Trophoblast cell (in vitro differentiated cells and primary cell): Measurements from ENCODE around the gene CALU.

ENCODE experiments used
- DNase-seq, 2 donors: peaks; one replicate each; pipeline ENCODE4 v3.0.0-alpha.2; 2016
- H2AFZ ChIP-seq: 2 replicates; pipeline ENCODE4 v1.6.1; 2013; ENCODE audit warnings: low read length, moderate library complexity, mild to moderate bottlenecking; ENCODE audit not compliant: insufficient read depth, poor library complexity
- H2AK5ac ChIP-seq: 2 replicates; pipeline ENCODE4 v1.6.1; 2013; ENCODE audit warnings: mild to moderate bottlenecking, low read length
- H2BK120ac ChIP-seq: 2 replicates; pipeline ENCODE4 v1.6.1; 2013; ENCODE audit warnings: low read length, mild to moderate bottlenecking, moderate library complexity; ENCODE audit not compliant: insufficient read depth, poor library complexity
- H2BK12ac ChIP-seq: 2 replicates; pipeline ENCODE4 v1.6.1; 2013; ENCODE audit warnings: mild to moderate bottlenecking, low read length, moderate library complexity
- H2BK5ac ChIP-seq: 2 replicates; pipeline ENCODE4 v1.6.1; 2013; ENCODE audit warnings: low read length, low read depth, moderate library complexity, mild to moderate bottlenecking; ENCODE audit not compliant: poor library complexity
- H3K14ac ChIP-seq: 2 replicates; pipeline ENCODE4 v1.6.1; 2013; ENCODE audit warnings: mild to moderate bottlenecking, low read length
- H3K18ac ChIP-seq: 2 replicates; pipeline ENCODE4 v1.6.1; 2013; ENCODE audit warnings: mild to moderate bottlenecking, low read length
- H3K23ac ChIP-seq: 2 replicates; pipeline ENCODE4 v1.6.1; 2013; ENCODE audit warnings: low read length
- H3K27ac ChIP-seq: 2 replicates; pipeline ENCODE4 v1.5.1; 2013; ENCODE audit warnings: low read depth, mild to moderate bottlenecking, inconsistent platforms, low read length, moderate library complexity
- H3K27me3 ChIP-seq: 2 replicates; pipeline ENCODE4 v1.6.1; 2013; ENCODE audit warnings: inconsistent platforms, mild to moderate bottlenecking, low read length, moderate library complexity; ENCODE audit not compliant: insufficient read depth
- H3K36me3 ChIP-seq, 2 experiments: 1 replicate in 1 of 2; 2 replicates in 1 of 2; pipeline ENCODE4 v1.6.1; 2013; ENCODE audit warnings: low read length in 2 of 2, mild to moderate bottlenecking in 2 of 2, moderate library complexity in 1 of 2; ENCODE audit not compliant: insufficient read depth in 2 of 2, control insufficient read depth in 1 of 2
- H3K4ac ChIP-seq: 2 replicates; pipeline ENCODE4 v1.6.1; 2013; ENCODE audit warnings: low read depth, mild to moderate bottlenecking, low read length, moderate library complexity
- H3K4me1 ChIP-seq, 2 experiments: 1 replicate in 1 of 2; 2 replicates in 1 of 2; pipeline ENCODE4 v1.6.1; 2013; ENCODE audit warnings: low read length in 2 of 2, mild to moderate bottlenecking in 2 of 2, moderate library complexity in 1 of 2; ENCODE audit not compliant: insufficient read depth in 2 of 2, control insufficient read depth in 1 of 2
- H3K4me2 ChIP-seq: 2 replicates; pipeline ENCODE4 v1.6.1; 2013; ENCODE audit warnings: inconsistent platforms, mild to moderate bottlenecking, low read length, moderate library complexity
- H3K4me3 ChIP-seq: 2 replicates; pipeline ENCODE4 v1.5.1; 2013; ENCODE audit warnings: mild to moderate bottlenecking, low read depth, low read length, inconsistent platforms
- H3K79me1 ChIP-seq: one replicate; pipeline ENCODE4 v1.6.1; 2013; ENCODE audit warnings: low read length
- H3K79me2 ChIP-seq: 2 replicates; pipeline ENCODE4 v1.6.1; 2013; ENCODE audit warnings: low read length, mild to moderate bottlenecking; ENCODE audit not compliant: control insufficient read depth, insufficient read depth, poor library complexity
- H3K9ac ChIP-seq: 2 replicates; pipeline ENCODE4 v1.6.1; 2013; ENCODE audit warnings: mild to moderate bottlenecking, low read length
- H3K9me3 ChIP-seq: 2 replicates; pipeline ENCODE4 v1.6.1; 2013; ENCODE audit warnings: low read depth, mild to moderate bottlenecking, control low read depth, inconsistent platforms, low read length; ENCODE audit not compliant: insufficient read depth
- H4K12ac ChIP-seq: 2 replicates; pipeline ENCODE4 v1.6.1; 2013; ENCODE audit warnings: low read depth, mild to moderate bottlenecking, low read length, moderate library complexity
- H4K8ac ChIP-seq: 2 replicates; pipeline ENCODE4 v1.6.1; 2013; ENCODE audit warnings: low read depth, mild to moderate bottlenecking, low read length, moderate library complexity
- H4K91ac ChIP-seq: one replicate; pipeline ENCODE4 v1.6.1; 2013; ENCODE audit warnings: low read depth, mild to moderate bottlenecking, low read length, moderate library complexity
- WGBS: extraction: QIAGEN DNeasy Blood & Tissue Kit; methylation state at CpG from one replicate; pipeline ENCODE4 v1.1.7; 2013; ENCODE audit warnings: missing lambda C conversion rate; ENCODE audit not compliant: insufficient read length, insufficient coverage; ENCODE audit errors: extremely low coverage; 5-methylcytosine and 5-hydroxymethylcytosine counted together

The CALU gene

DNA sequence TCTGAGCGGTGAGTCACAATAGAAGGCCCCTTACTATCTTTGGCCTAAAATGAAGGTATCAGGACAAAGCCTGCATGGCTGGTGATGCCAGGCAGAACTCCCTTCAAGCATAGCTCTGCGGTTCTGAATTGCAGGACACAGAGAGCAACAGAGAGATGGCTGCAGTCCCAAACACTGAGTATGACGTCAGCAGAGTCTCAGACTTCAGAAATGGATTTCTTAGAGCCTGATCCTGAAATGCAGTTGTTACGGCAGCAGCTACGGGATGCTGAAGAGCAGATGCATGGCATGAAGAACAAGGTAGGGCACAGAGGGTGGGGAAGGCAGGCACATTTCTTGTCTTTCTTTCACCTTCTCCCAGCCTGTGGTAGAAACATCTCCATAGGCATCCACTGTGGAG lies 66.1 kb downstream of the CALU start:
- Histone ChIP-seq H3K4me2 (no peak overlapping the region), H3K18ac (no peak overlapping the region), H3K23ac (no peak overlapping the region), H3K27ac (no peak overlapping the region), H2AK5ac (no peak overlapping the region), H3K4me1 (peaks cover 0 to 4% of the 10 kb centered on the region in 2 experiments), H3K79me1 (no peaks in the 10 kb centered on the region), H4K8ac (no peak overlapping the region), H3K4ac (no peak overlapping the region), H2AFZ (no peak overlapping the region), H2BK120ac (no peak overlapping the region), H3K9ac (no peak overlapping the region), H3K79me2 (no peaks in the 10 kb centered on the region), H2BK5ac (no peak overlapping the region), H3K27me3 (no peaks in the 10 kb centered on the region), H3K14ac (no peak overlapping the region), H3K36me3 (no peaks in the 10 kb centered on the region), H3K4me3 (no peak overlapping the region), H2BK12ac (no peak overlapping the region), H4K12ac (no peak overlapping the region), H4K91ac (no peak overlapping the region), H3K9me3 (no peaks in the 10 kb centered on the region)
- DNase-seq = no peak
- WGBS = no CpG with 5 or more reads among the region's 5 CpGs

DNA sequence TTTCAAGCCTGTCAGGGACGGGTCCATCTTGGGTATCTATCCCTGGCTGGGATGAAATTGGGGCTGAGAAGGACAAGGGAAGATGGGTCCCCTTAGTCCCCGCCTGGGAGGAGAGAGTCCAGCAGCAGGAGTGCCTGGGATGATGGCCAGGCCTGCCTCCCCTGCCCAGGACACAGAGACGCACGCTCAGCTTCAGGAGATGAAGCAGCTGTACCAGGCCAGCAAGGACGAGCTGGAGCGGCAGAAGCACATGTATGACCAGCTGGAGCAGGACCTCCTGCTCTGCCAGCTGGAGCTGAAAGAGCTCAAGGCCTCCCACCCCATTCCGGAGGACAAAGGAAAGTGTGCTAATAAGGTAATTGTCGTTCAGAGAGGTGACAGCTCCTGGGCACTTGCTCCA lies 68.0 kb downstream of the CALU start:
- no peak overlapping the region for H3K18ac ChIP-seq
- H3K23ac ChIP-seq = no peak overlapping the region
- no peak overlapping the region for H3K9ac ChIP-seq
- DNase-seq = no peak
- no peak overlapping the region for H3K27ac ChIP-seq
- H2BK5ac ChIP-seq = no peak overlapping the region
- H3K4me3 ChIP-seq = no peak overlapping the region
- no peak overlapping the region for H3K4ac ChIP-seq
- H4K8ac ChIP-seq = no peak overlapping the region
- H4K12ac ChIP-seq = no peak overlapping the region
- H3K79me1 ChIP-seq = no peaks in the 10 kb centered on the region
- H3K36me3 ChIP-seq = no peaks in the 10 kb centered on the region
- H3K4me2 ChIP-seq = no peak overlapping the region
- WGBS = no CpG with 5 or more reads among the region's 8 CpGs
- H3K14ac ChIP-seq = no peak overlapping the region
- H3K27me3 ChIP-seq = no peaks in the 10 kb centered on the region
- peaks cover 0 to 4% of the 10 kb centered on the region in 2 experiments for H3K4me1 ChIP-seq
- no peak overlapping the region for H2AK5ac ChIP-seq
- H3K9me3 ChIP-seq = no peaks in the 10 kb centered on the region
- no peak overlapping the region for H2AFZ ChIP-seq
- no peaks in the 10 kb centered on the region for H3K79me2 ChIP-seq
- no peak overlapping the region for H2BK120ac ChIP-seq
- H2BK12ac ChIP-seq = no peak overlapping the region
- no peak overlapping the region for H4K91ac ChIP-seq

DNA sequence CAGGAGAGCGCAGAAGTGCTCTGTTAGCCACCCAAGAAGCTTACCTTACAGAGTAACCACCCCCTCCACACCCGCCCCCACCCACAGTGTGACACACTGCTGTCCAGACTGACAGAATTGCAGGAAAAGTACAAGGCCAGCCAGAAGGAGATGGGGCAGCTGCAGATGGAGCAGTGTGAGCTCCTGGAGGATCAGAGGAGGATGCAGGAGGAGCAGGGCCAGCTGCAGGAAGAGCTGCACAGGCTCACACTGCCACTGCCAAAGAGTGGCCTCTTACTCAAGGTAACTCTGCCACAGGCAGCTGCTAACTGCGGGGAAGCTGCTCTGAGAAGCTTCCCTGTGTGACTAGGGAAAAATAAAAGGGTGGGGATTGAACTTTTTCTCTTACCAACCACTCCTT lies 70.2 kb downstream of the CALU start:
- Histone ChIP-seq H3K27me3 (no peaks in the 10 kb centered on the region), H3K4me1 (peaks cover 0 to 4% of the 10 kb centered on the region in 2 experiments), H3K4ac (no peak overlapping the region), H2BK120ac (no peak overlapping the region), H3K9ac (no peak overlapping the region), H2BK12ac (no peak overlapping the region), H3K79me2 (no peaks in the 10 kb centered on the region), H3K4me2 (no peak overlapping the region), H3K79me1 (no peaks in the 10 kb centered on the region), H3K36me3 (no peaks in the 10 kb centered on the region), H3K9me3 (no peaks in the 10 kb centered on the region), H3K23ac (no peak overlapping the region), H3K18ac (no peak overlapping the region), H4K12ac (no peak overlapping the region), H3K27ac (no peak overlapping the region), H3K14ac (no peak overlapping the region), H3K4me3 (no peak overlapping the region), H4K8ac (no peak overlapping the region), H4K91ac (no peak overlapping the region), H2AFZ (no peak overlapping the region), H2AK5ac (no peak overlapping the region), H2BK5ac (no peak overlapping the region)
- DNase-seq = no peak
- WGBS = no CpG with 5 or more reads among the region's 3 CpGs

DNA sequence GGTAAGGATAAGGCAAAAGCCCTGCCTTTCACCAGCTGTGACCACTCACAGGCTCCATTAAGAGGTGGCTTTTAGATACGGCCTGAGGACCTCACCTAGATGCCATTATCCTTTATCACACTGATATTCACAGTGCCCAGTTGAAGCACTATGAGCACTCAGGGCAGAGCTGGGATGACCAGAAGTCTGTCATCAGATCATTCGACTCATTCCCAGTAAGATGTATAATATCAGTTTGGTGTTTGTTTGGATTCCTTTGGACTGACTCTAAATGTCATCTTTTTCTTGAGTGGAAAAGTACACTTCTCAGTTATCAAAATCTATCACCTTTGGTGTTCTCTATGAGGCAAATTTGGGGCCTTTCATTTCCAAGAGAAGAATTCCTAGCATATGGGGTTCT lies 71.3 kb downstream of the CALU start:
- Histone ChIP-seq H2BK12ac (no peak overlapping the region), H2BK5ac (no peak overlapping the region), H3K9ac (no peak overlapping the region), H3K4ac (no peak overlapping the region), H3K79me1 (no peaks in the 10 kb centered on the region), H3K23ac (no peak overlapping the region), H3K4me1 (no peaks in the 10 kb centered on the region), H4K8ac (no peak overlapping the region), H2AK5ac (no peak overlapping the region), H3K36me3 (no peaks in the 10 kb centered on the region), H4K12ac (no peak overlapping the region), H3K18ac (no peak overlapping the region), H2BK120ac (no peak overlapping the region), H3K4me3 (no peak overlapping the region), H3K4me2 (no peak overlapping the region), H4K91ac (no peak overlapping the region), H3K27me3 (no peaks in the 10 kb centered on the region), H2AFZ (no peak overlapping the region), H3K14ac (no peak overlapping the region), H3K79me2 (no peaks in the 10 kb centered on the region), H3K27ac (no peak overlapping the region), H3K9me3 (no peaks in the 10 kb centered on the region)
- DNase-seq = no peak
- WGBS = no CpG with 5 or more reads among the region's 2 CpGs
